A549 (cell line): ENCODE results near the gene NTM.

Experiments
- EHMT2 ChIP-seq: fragments of 200-600 bp; sonication (generic); IDR thresholded peaks from 2 replicates; pipeline ENCODE4 v1.6.1; 2016; ENCODE audit warnings: antibody characterized with exemption, low read depth, mild to moderate bottlenecking, moderate library complexity
- ESRRA ChIP-seq: fragments of 150-350 bp; IDR thresholded peaks from 2 replicates; pipeline ENCODE4 v1.6.1; 2014; ENCODE audit warnings: mild to moderate bottlenecking, low read length, borderline replicate concordance
- POLR2A ChIP-seq: IDR thresholded peaks from 2 replicates; pipeline ENCODE4 v1.6.1; 2012; ENCODE audit warnings: mild to moderate bottlenecking, low read length
- RAD21 ChIP-seq, 2 experiments: fragments of >200 bp in 1 of 2; sonication (Bioruptor Twin) in 1 of 2; formaldehyde crosslinking in 1 of 2; IDR thresholded peaks in 1 of 2; conservative IDR thresholded peaks in 1 of 2; 2 replicates in 1 of 2; 3 replicates in 1 of 2; pipeline ENCODE4 v1.6.1; 2012 to 2018; ENCODE audit warnings: inconsistent platforms in 1 of 2
- RNF2 ChIP-seq: fragments of 200-600 bp; sonication (generic); IDR thresholded peaks from 2 replicates; pipeline ENCODE4 v1.6.1; 2016; ENCODE audit warnings: low read depth, mild to moderate bottlenecking, antibody characterized with exemption, moderate library complexity, borderline replicate concordance
- SMC3 ChIP-seq: fragments of >200 bp; sonication (Bioruptor Twin); formaldehyde crosslinking; IDR thresholded peaks from 3 replicates; pipeline ENCODE4 v1.6.1; 2018; ENCODE audit warnings: inconsistent platforms
- TF ChIP-seq, protein P1 (sequence below): fragments of >200 bp; sonication (Bioruptor Twin); formaldehyde crosslinking; IDR thresholded peaks from 3 replicates; pipeline ENCODE4 v1.5.1; 2016
- TF ChIP-seq, protein P2 (sequence below): fragments of 200-600 bp; sonication (generic); IDR thresholded peaks from 2 replicates; pipeline ENCODE4 v1.6.1; 2016; ENCODE audit warnings: antibody characterized with exemption, mild to moderate bottlenecking, moderate library complexity
- TF ChIP-seq, protein P3 (sequence below): IDR thresholded peaks from 2 replicates; pipeline ENCODE4 v1.6.1; 2012

DNA sequence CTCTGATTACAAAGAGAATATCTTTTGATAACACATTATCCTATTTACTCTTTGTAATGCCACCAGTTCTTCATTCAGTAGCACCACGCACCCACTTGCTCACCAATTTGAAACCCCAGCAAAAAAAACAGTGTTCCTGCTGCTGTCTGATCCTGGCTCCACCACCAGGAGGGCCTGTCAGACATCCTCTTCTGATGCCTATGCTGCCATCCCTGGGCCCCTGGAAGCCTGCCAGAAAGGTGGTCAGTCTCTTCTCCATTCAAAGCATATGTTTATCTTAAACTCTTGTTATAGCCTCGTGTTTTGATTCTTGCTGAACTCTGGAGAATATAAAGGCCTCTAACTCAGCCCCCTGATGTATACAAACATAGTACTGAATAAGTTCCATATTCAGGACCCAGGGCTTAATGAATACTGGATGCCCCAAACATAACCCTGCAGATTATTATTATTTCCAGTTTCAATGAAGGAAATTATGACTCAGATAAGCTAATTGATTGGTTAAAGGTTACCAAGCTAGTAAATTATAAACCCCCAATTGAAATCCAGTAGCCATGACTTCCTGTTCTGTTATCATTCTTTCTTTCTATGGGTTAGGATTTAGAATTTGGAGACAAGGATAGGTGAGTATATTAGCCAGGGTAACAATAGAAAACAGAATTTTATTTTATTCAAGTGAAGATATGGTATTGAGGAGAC, 116.7 kb downstream of the NTM start:
- no peak for TF ChIP-seq SMC3
- TF ChIP-seq ESRRA, result no peak
- TF ChIP-seq, protein P1, sequence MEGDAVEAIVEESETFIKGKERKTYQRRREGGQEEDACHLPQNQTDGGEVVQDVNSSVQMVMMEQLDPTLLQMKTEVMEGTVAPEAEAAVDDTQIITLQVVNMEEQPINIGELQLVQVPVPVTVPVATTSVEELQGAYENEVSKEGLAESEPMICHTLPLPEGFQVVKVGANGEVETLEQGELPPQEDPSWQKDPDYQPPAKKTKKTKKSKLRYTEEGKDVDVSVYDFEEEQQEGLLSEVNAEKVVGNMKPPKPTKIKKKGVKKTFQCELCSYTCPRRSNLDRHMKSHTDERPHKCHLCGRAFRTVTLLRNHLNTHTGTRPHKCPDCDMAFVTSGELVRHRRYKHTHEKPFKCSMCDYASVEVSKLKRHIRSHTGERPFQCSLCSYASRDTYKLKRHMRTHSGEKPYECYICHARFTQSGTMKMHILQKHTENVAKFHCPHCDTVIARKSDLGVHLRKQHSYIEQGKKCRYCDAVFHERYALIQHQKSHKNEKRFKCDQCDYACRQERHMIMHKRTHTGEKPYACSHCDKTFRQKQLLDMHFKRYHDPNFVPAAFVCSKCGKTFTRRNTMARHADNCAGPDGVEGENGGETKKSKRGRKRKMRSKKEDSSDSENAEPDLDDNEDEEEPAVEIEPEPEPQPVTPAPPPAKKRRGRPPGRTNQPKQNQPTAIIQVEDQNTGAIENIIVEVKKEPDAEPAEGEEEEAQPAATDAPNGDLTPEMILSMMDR, result no peak
- TF ChIP-seq, protein P2, sequence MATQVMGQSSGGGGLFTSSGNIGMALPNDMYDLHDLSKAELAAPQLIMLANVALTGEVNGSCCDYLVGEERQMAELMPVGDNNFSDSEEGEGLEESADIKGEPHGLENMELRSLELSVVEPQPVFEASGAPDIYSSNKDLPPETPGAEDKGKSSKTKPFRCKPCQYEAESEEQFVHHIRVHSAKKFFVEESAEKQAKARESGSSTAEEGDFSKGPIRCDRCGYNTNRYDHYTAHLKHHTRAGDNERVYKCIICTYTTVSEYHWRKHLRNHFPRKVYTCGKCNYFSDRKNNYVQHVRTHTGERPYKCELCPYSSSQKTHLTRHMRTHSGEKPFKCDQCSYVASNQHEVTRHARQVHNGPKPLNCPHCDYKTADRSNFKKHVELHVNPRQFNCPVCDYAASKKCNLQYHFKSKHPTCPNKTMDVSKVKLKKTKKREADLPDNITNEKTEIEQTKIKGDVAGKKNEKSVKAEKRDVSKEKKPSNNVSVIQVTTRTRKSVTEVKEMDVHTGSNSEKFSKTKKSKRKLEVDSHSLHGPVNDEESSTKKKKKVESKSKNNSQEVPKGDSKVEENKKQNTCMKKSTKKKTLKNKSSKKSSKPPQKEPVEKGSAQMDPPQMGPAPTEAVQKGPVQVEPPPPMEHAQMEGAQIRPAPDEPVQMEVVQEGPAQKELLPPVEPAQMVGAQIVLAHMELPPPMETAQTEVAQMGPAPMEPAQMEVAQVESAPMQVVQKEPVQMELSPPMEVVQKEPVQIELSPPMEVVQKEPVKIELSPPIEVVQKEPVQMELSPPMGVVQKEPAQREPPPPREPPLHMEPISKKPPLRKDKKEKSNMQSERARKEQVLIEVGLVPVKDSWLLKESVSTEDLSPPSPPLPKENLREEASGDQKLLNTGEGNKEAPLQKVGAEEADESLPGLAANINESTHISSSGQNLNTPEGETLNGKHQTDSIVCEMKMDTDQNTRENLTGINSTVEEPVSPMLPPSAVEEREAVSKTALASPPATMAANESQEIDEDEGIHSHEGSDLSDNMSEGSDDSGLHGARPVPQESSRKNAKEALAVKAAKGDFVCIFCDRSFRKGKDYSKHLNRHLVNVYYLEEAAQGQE, result no peak
- TF ChIP-seq, protein P3, sequence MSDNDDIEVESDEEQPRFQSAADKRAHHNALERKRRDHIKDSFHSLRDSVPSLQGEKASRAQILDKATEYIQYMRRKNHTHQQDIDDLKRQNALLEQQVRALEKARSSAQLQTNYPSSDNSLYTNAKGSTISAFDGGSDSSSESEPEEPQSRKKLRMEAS, result no peak
- TF ChIP-seq EHMT2, result no peak
- TF ChIP-seq RNF2, result no peak
- TF ChIP-seq RAD21 (conservative IDR thresholded peaks at IDR 0.05 in 1 of 2, IDR thresholded peaks at IDR 0.05 in 1 of 2), result no peak
- no peak for TF ChIP-seq POLR2A
